Left ventricle myocardium inferior (tissue), 1 donor: ENCODE results near the gene SGIP1. TPM values are rescaled to one million over a fixed set of nuclear protein-coding genes. Genes with fewer than 3 reads are reported as not detected.

ENCODE experiments used
- DNase-seq: peaks from one replicate; pipeline ENCODE4 v3.0.0-alpha.2; 2020
- H3K27ac ChIP-seq: fragments of 200-600 bp; replicated peaks from 2 replicates; pipeline ENCODE4 v1.8.0; 2021
- H3K27me3 ChIP-seq: fragments of 200-600 bp; 2 replicates; pipeline ENCODE4 v1.8.0; 2021; ENCODE audit warnings: low read depth
- H3K36me3 ChIP-seq: fragments of 200-600 bp; 2 replicates; pipeline ENCODE4 v1.8.0; 2021
- H3K4me1 ChIP-seq: fragments of 200-600 bp; 2 replicates; pipeline ENCODE4 v1.8.0; 2021
- H3K4me3 ChIP-seq: fragments of 200-600 bp; 2 replicates; pipeline ENCODE4 v1.8.0; 2021; ENCODE audit warnings: mild to moderate bottlenecking, moderate library complexity
- H3K9me3 ChIP-seq: fragments of 200-600 bp; replicated peaks from 2 replicates; pipeline ENCODE4 v1.8.0; 2021
- CTCF ChIP-seq: fragments of 200-600 bp; IDR thresholded peaks from 2 replicates; pipeline ENCODE4 v1.8.0; 2021; ENCODE audit warnings: antibody characterized with exemption, mild to moderate bottlenecking, borderline replicate concordance
- intact Hi-C: fragments of 100-400 bp; cut with micrococcal nuclease; formaldehyde crosslinking; loops from one replicate; pipeline ENCODE4 v1.11.0; 2022
- total RNA-seq: library from RNA; stranded (reverse); fragmentation: NEBNext Ultra II Directional; extraction: Animal tissue kit (Norgen Biotek cat#: 25700); gene quantifications from one replicate; pipeline ENCODE4 v1.2.1, GENCODE V29; 2021
- donor health status: DM: no; HTN: yes; CAD: no; lungs with severe emphysema.

The SGIP1 gene
- total RNA-seq, 1 donor from 2014 or later: 9.0 TPM

DNA sequence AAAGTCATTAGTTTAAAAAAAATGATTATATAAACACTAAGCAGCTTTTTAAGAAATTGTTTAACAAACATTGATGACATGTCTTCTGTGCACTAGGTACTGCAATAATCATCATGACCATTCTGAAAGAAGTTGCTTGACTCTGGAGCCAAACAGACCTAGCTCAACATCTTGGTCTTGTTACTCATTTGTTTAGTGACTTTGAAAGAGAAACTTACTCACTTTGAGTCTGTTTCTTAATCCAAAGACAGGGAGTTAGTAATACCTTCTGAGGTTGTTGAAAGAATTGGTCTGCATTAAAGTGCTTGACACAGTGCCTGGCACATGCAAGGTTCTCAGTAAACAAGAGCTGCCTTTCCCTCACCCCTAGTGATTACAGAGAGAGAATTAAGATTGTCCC lies 84.4 kb downstream of the SGIP1 start:
- Histone ChIP-seq H3K4me3 (no peak overlapping the region), H3K27me3 (no peaks in the 10 kb centered on the region), H3K9me3 (no peaks in the 10 kb centered on the region), H3K36me3 (no peaks in the 10 kb centered on the region), H3K4me1 (peaks cover under 1% of the 10 kb centered on the region), H3K27ac (no peak overlapping the region)
- no peak for TF ChIP-seq CTCF
- intact Hi-C loops: no loop called here
- no peak for DNase-seq

- Histone ChIP-seq H3K9me3 (no peaks in the 10 kb centered on the region), H3K36me3 (no peaks in the 10 kb centered on the region), H3K27ac (no peak overlapping the region), H3K4me1 (peaks cover 9% of the 10 kb centered on the region), H3K4me3 (no peak overlapping the region), H3K27me3 (no peaks in the 10 kb centered on the region)
- intact Hi-C loops: no loop called here
- no peak for TF ChIP-seq CTCF
- DNase-seq: no peak
Observed at GRCh38 chr1:66623812-66624211, 89.9 kb downstream of the SGIP1 start.

DNA sequence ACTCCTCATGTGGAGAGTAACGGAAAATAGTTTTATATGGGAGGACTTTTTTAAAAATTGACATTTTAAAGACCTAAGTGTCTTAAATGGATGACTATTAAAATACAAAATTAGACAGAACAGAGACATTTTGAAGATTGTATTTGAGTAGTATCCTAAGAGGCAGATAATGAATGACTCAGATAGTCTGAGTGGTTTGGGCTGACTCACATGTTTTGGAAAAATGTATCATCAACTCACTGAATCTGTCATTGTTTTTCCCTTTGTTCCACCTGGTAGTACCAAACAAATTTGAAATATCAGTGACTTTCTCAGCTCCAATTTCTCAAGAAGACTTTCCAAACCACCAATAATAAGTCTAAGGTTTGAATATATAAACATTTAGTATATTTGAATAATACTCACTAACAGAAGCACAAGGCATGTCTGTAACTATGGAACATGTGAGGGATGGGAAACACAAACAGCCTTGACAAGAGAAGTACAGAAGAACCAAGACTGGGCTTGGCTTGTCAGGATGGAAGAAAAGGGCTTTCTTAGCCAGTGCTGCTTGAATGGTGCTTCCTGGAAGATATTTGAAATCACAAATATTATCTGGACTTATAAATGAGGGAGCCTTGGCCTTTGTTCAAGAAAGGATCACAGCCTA lies 90.6 kb downstream of the SGIP1 start:
- Histone ChIP-seq H3K36me3 (no peaks in the 10 kb centered on the region), H3K27me3 (no peaks in the 10 kb centered on the region), H3K9me3 (no peaks in the 10 kb centered on the region), H3K27ac (no peak overlapping the region), H3K4me1 (peaks cover 9% of the 10 kb centered on the region), H3K4me3 (no peak overlapping the region)
- intact Hi-C loops: no loop called here
- no peak for DNase-seq
- no peak for TF ChIP-seq CTCF

DNA sequence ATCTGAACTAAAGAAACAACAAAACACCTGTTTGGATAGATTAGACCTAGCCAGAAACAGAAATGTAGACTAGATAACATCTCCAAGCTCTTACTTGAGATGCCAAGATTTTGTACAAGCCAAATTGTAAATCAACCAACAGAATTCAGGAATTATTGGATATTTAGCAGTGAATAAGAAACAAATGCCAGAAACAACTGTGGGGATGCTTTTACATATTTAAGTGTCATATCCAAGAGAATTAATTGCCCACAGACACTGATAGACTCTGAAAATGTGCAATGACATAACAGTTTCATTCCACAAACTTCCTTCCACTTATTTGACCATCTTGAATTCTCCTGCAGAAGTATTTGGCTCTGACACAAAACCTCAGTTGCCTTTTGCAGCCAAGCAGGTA lies 92.3 kb downstream of the SGIP1 start:
- peaks cover 9% of the 10 kb centered on the region for H3K4me1 ChIP-seq
- H3K4me3 ChIP-seq: no peak overlapping the region
- no peak overlapping the region for H3K27ac ChIP-seq
- no peak for DNase-seq
- H3K27me3 ChIP-seq: no peaks in the 10 kb centered on the region
- no peaks in the 10 kb centered on the region for H3K9me3 ChIP-seq
- intact Hi-C loops: no loop called here
- H3K36me3 ChIP-seq: no peaks in the 10 kb centered on the region
- TF ChIP-seq CTCF: no peak

DNA sequence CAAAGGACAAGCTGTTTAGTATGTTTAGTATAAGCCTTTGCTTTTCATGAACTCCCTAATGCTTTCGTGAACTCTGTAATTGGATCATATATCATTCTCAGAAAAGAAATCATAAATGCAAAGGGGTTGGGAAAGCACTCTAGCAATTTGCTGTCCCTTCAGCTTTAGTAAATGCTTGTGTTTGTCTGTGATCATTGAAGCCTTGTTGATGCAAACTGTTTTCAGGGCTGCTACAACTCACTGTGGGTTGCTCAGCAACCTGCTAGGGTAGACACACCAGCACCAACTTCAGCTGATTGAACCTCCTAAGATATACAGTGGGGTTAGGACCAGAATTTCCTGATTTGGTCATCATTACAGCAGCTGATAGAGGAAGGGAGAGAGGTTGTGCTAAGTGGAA lies 95.0 kb downstream of the SGIP1 start:
- Histone ChIP-seq H3K4me3 (no peak overlapping the region), H3K27ac (no peak overlapping the region), H3K4me1 (peaks cover 4% of the 10 kb centered on the region), H3K27me3 (no peaks in the 10 kb centered on the region), H3K36me3 (no peaks in the 10 kb centered on the region), H3K9me3 (no peaks in the 10 kb centered on the region)
- no peak for TF ChIP-seq CTCF
- no peak for DNase-seq
- intact Hi-C loops: no loop called here

- H3K4me1 ChIP-seq: no peaks in the 10 kb centered on the region
- no peak overlapping the region for H3K4me3 ChIP-seq
- no peak for DNase-seq
- no peaks in the 10 kb centered on the region for H3K27me3 ChIP-seq
- no peak for TF ChIP-seq CTCF
- H3K27ac ChIP-seq: no peak overlapping the region
- H3K36me3 ChIP-seq: no peaks in the 10 kb centered on the region
- no peaks in the 10 kb centered on the region for H3K9me3 ChIP-seq
- intact Hi-C loops: no loop called here
Observed at GRCh38 chr1:66633159-66633558, 99.2 kb downstream of the SGIP1 start.
